ENCODE measurements around the gene EMID1.

DNA sequence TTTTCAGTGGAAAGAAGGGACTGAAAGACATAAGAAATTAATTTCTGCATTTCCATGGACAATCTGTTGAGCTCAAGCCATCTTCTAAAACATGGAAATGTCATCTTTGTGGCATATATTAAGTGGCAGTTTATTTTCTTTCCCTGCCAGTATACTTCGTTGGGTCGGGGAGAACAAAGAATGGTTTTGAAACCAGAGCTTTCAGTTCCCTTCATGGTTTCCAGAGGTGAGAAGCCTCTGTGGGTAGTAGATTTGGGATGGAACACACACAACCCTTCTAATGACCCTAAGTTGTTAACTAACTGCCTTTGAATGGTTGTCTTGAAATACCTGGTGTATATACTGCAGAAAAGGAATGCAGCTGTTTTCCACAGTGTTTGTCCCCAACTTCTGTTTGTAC is 83.1 kb downstream of the EMID1 start:
- no peak for TF ChIP-seq SUZ12 (IDR thresholded peaks at IDR 0.05)
- TF ChIP-seq FOXM1 (IDR thresholded peaks at IDR 0.05; ENCODE audit: borderline replicate concordance): no peak
- TF ChIP-seq BHLHE40 (IDR thresholded peaks at IDR 0.05; ENCODE audit: borderline replicate concordance): no peak
- no peak for TF ChIP-seq ZNF384 (IDR thresholded peaks at IDR 0.05)
- no peak for TF ChIP-seq SP1 (IDR thresholded peaks at IDR 0.05)
- TF ChIP-seq FOXK2 (IDR thresholded peaks at IDR 0.05): no peak
- TF ChIP-seq ELF4 (IDR thresholded peaks at IDR 0.05): no peak
- TF ChIP-seq TARDBP (IDR thresholded peaks at IDR 0.05): no peak
- TF ChIP-seq LEF1 (IDR thresholded peaks at IDR 0.05; ENCODE audit: borderline replicate concordance): no peak
- no peak for TF ChIP-seq FOXA1 (IDR thresholded peaks at IDR 0.05)
- no peak for TF ChIP-seq L3MBTL2 (conservative IDR thresholded peaks at IDR 0.05)
- TF ChIP-seq PKNOX1 (IDR thresholded peaks at IDR 0.05): no peak
- TF ChIP-seq HDGF (IDR thresholded peaks at IDR 0.05; ENCODE audit: borderline replicate concordance): no peak
- no peak for TF ChIP-seq ARNT (IDR thresholded peaks at IDR 0.05)

Data from HEK293T (cell line).